ENCODE measurements around the gene TENM3. TPM values are rescaled to one million over a fixed set of nuclear protein-coding genes. Genes with fewer than 3 reads are reported as not detected.

Gene TENM3
- total RNA-seq, 4 donors from 2014 or later: 0.64 to 5.5 (median 2.1) TPM

GRCh38 chr4:182604161-182604622 is 361.0 kb downstream of the TENM3 start:
- Histone ChIP-seq H3K4me3 (no peak overlapping the region), H3K27me3 (no peaks in the 10 kb centered on the region), H3K36me3 (no peaks in the 10 kb centered on the region), H3K4me1 (no peaks in the 10 kb centered on the region), H3K9me3 (no peaks in the 10 kb centered on the region), H3K27ac (no peak overlapping the region)
- DNase-seq: no peak
- TF ChIP-seq CTCF (IDR thresholded peaks at IDR 0.05) (no peak), POLR2A (IDR thresholded peaks at IDR 0.05) (no peak)
- WGBS, 2 donors: 38 to 41% methylated on average over 2 of the region's 2 CpGs
- intact Hi-C loops (cut with DNase I): no loop called here

GRCh38 chr4:182604953-182605352 is 361.8 kb downstream of the TENM3 start:
- intact Hi-C loops (cut with DNase I): no loop called here
- no peaks in the 10 kb centered on the region for H3K36me3 ChIP-seq
- H3K9me3 ChIP-seq: no peaks in the 10 kb centered on the region
- H3K27me3 ChIP-seq: no peaks in the 10 kb centered on the region
- no peaks in the 10 kb centered on the region for H3K4me1 ChIP-seq
- TF ChIP-seq CTCF (IDR thresholded peaks at IDR 0.05): no peak
- TF ChIP-seq POLR2A (IDR thresholded peaks at IDR 0.05): no peak
- WGBS, 2 donors: 87 to 89% methylated on average over 4 of the region's 4 CpGs
- no peak overlapping the region for H3K4me3 ChIP-seq
- no peak for DNase-seq
- no peak overlapping the region for H3K27ac ChIP-seq

- no peak for DNase-seq
- no peaks in the 10 kb centered on the region for H3K4me1 ChIP-seq
- no peak overlapping the region for H3K4me3 ChIP-seq
- H3K27me3 ChIP-seq: no peaks in the 10 kb centered on the region
- TF ChIP-seq CTCF (IDR thresholded peaks at IDR 0.05) (no peak), POLR2A (IDR thresholded peaks at IDR 0.05) (no peak)
- intact Hi-C loops (cut with DNase I): no loop called here
- no peaks in the 10 kb centered on the region for H3K36me3 ChIP-seq
- no peaks in the 10 kb centered on the region for H3K9me3 ChIP-seq
- no peak overlapping the region for H3K27ac ChIP-seq
- 94 to 97% methylated on average over 5 to 12 of the region's 23 CpGs for WGBS, 2 donors
These were observed 365.3 kb downstream of the TENM3 start for GRCh38 chr4:182608525-182608924.

DNA sequence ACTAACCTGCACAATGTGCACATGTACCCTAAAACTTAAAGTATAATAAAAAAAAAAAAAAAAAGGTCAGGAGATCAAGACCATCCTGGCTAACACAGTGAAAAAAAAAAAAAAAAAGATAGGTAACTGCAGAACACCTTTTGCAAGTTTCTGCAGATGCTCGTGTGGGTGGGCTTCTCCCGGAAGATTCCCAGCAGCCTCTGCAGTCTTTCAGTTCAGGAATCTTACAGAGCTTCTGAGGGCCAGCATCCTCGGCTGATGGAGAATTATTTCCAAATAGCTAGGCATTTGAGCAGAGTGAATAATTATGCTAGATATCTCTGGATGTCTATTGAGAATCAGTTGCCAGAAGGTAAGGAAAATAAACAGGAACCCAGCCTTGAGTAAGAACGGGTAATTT is 373.3 kb downstream of the TENM3 start:
- intact Hi-C loops (cut with DNase I): no loop called here
- no peaks in the 10 kb centered on the region for H3K9me3 ChIP-seq
- H3K27ac ChIP-seq: no peak overlapping the region
- no peak for TF ChIP-seq POLR2A (IDR thresholded peaks at IDR 0.05)
- no peak for TF ChIP-seq CTCF (IDR thresholded peaks at IDR 0.05)
- WGBS, 2 donors: 78 to 79% methylated on average over 4 of the region's 4 CpGs
- H3K4me3 ChIP-seq: no peak overlapping the region
- no peaks in the 10 kb centered on the region for H3K4me1 ChIP-seq
- H3K36me3 ChIP-seq: no peaks in the 10 kb centered on the region
- no peak for DNase-seq
- no peaks in the 10 kb centered on the region for H3K27me3 ChIP-seq

GRCh38 chr4:182619660-182620059 is 376.5 kb downstream of the TENM3 start:
- Histone ChIP-seq H3K27me3 (no peaks in the 10 kb centered on the region), H3K9me3 (no peaks in the 10 kb centered on the region), H3K4me3 (no peak overlapping the region), H3K36me3 (no peaks in the 10 kb centered on the region), H3K4me1 (no peaks in the 10 kb centered on the region), H3K27ac (no peak overlapping the region)
- intact Hi-C loops (cut with DNase I): no loop called here
- no peak for DNase-seq
- 87 to 88% methylated on average over 5 of the region's 5 CpGs for WGBS, 2 donors
- no peak for TF ChIP-seq CTCF (IDR thresholded peaks at IDR 0.05)
- TF ChIP-seq POLR2A (IDR thresholded peaks at IDR 0.05): no peak

Measured in esophagus squamous epithelium (tissue), 5 donors.